ENCODE data around the gene SLC2A10.

DNA sequence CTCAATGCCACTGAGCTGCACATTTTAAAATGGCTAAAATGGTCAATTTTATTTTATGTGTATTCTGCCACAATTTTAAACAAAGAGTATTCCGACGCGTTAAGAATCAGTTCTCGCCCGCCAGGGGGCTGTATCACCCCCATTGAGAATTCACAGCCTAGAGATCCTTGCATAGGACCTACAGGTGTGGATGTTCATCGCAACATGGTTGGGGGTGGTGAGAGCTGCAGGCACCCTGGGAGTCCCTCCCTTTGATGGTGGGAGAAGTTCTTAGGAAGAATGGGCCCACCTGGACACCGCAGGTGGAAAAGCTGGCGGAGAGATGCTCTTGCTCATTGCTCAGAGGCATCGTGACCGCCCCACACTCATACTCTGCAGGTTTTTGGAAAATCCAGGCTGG is 63.5 kb downstream of the SLC2A10 start:
- no peak for TF ChIP-seq EZH2 (IDR thresholded peaks at IDR 0.05; ENCODE audit: low read length, unreplicated experiment)
- TF ChIP-seq, protein P1, sequence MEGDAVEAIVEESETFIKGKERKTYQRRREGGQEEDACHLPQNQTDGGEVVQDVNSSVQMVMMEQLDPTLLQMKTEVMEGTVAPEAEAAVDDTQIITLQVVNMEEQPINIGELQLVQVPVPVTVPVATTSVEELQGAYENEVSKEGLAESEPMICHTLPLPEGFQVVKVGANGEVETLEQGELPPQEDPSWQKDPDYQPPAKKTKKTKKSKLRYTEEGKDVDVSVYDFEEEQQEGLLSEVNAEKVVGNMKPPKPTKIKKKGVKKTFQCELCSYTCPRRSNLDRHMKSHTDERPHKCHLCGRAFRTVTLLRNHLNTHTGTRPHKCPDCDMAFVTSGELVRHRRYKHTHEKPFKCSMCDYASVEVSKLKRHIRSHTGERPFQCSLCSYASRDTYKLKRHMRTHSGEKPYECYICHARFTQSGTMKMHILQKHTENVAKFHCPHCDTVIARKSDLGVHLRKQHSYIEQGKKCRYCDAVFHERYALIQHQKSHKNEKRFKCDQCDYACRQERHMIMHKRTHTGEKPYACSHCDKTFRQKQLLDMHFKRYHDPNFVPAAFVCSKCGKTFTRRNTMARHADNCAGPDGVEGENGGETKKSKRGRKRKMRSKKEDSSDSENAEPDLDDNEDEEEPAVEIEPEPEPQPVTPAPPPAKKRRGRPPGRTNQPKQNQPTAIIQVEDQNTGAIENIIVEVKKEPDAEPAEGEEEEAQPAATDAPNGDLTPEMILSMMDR (conservative IDR thresholded peaks at IDR 0.05; ENCODE audit: low read depth, low read length), result 0 out of 2 replicates have a peak, but pooled peaks have one; percentile 19
